ENCODE data around the gene GUCY2D. TPM values are rescaled to one million over a fixed set of nuclear protein-coding genes. Genes with fewer than 3 reads are reported as not detected.
"Not testable (repeated sequence)": the region's sequence is repeated elsewhere in the genome, so short reads cannot be mapped to it uniquely, and the experiment has no call there.

The GUCY2D gene
- total RNA-seq, 1 donor from 2014 or later: 2.6 TPM

DNA sequence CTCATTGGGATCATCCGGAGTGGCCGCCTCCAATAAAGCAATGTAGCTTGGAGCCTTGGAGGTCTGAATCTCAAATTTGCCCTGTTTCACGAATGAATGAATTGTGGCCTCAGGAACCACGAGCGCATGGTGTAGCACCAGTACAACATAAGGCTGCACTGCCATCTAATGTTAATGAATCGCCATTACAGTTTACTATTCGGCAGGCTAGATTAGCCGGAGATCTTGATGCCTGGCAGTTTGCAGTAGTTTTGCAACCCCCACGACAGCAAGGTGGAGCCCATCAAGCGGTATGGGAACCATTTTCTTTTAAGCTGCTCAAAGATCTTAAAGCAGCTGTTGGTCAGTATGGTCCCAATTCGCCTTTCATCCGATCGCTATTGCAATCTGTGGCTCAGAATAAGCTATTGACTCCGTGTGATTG is 55.3 kb downstream of the GUCY2D start:
- peak; percentile 57 for DNase-seq
- H3K27me3 ChIP-seq: peaks cover 42% of the 10 kb centered on the region
- intact Hi-C loops (cut with DNase I): no loop called here
- H3K4me3 ChIP-seq: peak overlapping the region; percentile 14
- ATAC-seq: peak; percentile 82
- TF ChIP-seq, protein P1, sequence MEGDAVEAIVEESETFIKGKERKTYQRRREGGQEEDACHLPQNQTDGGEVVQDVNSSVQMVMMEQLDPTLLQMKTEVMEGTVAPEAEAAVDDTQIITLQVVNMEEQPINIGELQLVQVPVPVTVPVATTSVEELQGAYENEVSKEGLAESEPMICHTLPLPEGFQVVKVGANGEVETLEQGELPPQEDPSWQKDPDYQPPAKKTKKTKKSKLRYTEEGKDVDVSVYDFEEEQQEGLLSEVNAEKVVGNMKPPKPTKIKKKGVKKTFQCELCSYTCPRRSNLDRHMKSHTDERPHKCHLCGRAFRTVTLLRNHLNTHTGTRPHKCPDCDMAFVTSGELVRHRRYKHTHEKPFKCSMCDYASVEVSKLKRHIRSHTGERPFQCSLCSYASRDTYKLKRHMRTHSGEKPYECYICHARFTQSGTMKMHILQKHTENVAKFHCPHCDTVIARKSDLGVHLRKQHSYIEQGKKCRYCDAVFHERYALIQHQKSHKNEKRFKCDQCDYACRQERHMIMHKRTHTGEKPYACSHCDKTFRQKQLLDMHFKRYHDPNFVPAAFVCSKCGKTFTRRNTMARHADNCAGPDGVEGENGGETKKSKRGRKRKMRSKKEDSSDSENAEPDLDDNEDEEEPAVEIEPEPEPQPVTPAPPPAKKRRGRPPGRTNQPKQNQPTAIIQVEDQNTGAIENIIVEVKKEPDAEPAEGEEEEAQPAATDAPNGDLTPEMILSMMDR (IDR thresholded peaks at IDR 0.05): peak; percentile 74
- no peaks in the 10 kb centered on the region for H3K36me3 ChIP-seq
- H3K27ac ChIP-seq: peak overlapping the region; percentile 28
- H3K4me1 ChIP-seq: peaks cover 26% of the 10 kb centered on the region
- no peaks in the 10 kb centered on the region for H3K9me3 ChIP-seq

DNA sequence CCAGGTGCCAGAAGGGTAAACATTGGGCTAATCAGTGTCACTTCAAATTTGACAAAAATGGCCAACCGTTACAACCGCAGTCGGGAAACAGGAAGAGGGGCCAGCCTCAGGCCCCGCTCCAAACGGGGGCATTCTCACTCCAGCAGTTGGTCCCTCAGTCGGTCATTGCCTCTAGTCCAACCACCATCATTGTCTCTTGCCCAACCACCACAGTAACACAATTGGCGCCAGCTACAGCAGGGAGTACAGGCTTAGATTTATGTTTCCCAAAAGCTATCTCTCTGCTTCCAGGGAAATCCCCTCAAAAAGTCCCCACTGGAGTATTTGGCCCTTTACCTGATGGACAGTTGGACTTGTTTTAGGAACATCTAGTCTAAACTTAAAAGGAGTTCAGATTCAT is 56.7 kb downstream of the GUCY2D start:
- Histone ChIP-seq H3K9me3 (no peaks in the 10 kb centered on the region), H3K36me3 (no peaks in the 10 kb centered on the region), H3K27me3 (peaks cover 50% of the 10 kb centered on the region), H3K4me1 (peaks cover 28% of the 10 kb centered on the region), H3K4me3 (peak overlapping the region; percentile 14), H3K27ac (peak overlapping the region; percentile 47)
- intact Hi-C loops (cut with DNase I): no loop called here
- TF ChIP-seq, protein P1 (IDR thresholded peaks at IDR 0.05): no peak
- ATAC-seq (no peak), DNase-seq (peak; percentile 44)

DNA sequence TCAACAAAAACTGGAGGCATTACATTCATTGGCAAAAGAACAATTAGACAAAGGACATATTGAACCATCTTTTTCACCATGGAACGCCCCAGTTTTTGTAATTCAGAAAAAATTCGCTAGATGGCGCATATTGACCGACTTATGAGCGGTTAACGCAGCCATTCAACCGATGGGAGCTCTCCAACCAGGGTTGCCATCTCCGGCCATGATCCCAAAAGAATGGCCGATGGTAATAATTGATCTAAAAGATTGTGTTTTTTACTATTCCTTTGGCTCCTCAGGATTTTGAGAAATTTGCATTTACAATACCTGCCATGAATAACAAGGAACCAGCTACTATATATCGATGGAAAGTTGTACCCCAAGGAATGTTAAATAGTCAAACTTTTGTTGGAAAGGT is 57.9 kb downstream of the GUCY2D start:
- H3K9me3 ChIP-seq: no peaks in the 10 kb centered on the region
- TF ChIP-seq, protein P1 (IDR thresholded peaks at IDR 0.05): peak; percentile 77
- intact Hi-C loops (cut with DNase I): no loop called here
- ATAC-seq: peak; percentile 41
- peak; percentile 45 for DNase-seq
- no peak overlapping the region for H3K27ac ChIP-seq
- H3K4me3 ChIP-seq: peak overlapping the region; percentile 14
- peaks cover 50% of the 10 kb centered on the region for H3K27me3 ChIP-seq
- H3K4me1 ChIP-seq: peaks cover 24% of the 10 kb centered on the region
- H3K36me3 ChIP-seq: no peaks in the 10 kb centered on the region

DNA sequence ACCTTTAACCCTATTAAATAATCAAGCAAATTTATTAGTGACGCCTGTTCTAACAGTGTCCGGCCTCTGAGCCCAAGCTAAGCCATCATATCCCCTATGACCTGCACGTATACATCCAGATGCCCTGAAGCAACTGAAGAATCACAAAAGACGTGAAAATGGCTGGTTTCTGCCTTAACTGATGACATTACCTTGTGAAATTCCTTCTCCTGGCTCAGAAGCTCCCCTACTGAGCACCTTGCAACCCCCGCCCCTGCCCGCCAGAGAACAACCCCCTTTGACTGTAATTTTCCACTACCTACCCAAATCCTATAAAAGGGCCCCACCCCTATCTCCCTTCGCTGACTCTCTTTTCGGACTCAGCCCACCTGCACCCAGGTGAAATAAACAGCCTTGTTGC is 59.4 kb downstream of the GUCY2D start:
- H3K4me3 ChIP-seq; H3K4me1 ChIP-seq; ATAC-seq; H3K36me3 ChIP-seq; H3K9me3 ChIP-seq; intact Hi-C loops (cut with DNase I); H3K27ac ChIP-seq: not testable (repeated sequence)
- peaks cover 50% of the 10 kb centered on the region for H3K27me3 ChIP-seq
- DNase-seq: peak; percentile 18

DNA sequence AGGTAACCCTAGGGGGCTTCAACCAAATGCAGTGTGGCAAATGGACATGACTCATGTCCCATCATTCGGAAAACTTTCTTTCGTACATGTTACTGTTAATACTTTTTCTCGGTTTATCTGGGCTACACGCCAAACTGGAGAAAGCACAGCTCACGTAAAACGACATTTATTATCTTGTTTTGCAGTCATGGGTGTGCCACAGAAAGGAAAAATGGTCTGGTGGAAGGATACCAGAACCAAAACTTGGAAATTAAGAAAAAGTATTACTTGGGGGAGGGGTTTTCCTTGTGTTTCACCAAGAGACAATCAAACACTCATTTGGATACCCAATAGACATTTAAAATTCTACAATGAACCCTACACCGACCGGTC is 60.0 kb downstream of the GUCY2D start:
- no peak overlapping the region for H3K27ac ChIP-seq
- no peaks in the 10 kb centered on the region for H3K36me3 ChIP-seq
- intact Hi-C loops (cut with DNase I): no loop called here
- H3K4me1 ChIP-seq: peaks cover 6% of the 10 kb centered on the region
- no peak overlapping the region for H3K4me3 ChIP-seq
- H3K27me3 ChIP-seq: peaks cover 50% of the 10 kb centered on the region
- H3K9me3 ChIP-seq: no peaks in the 10 kb centered on the region
- no peak for DNase-seq
- TF ChIP-seq, protein P1 (IDR thresholded peaks at IDR 0.05): no peak
- no peak for ATAC-seq

DNA sequence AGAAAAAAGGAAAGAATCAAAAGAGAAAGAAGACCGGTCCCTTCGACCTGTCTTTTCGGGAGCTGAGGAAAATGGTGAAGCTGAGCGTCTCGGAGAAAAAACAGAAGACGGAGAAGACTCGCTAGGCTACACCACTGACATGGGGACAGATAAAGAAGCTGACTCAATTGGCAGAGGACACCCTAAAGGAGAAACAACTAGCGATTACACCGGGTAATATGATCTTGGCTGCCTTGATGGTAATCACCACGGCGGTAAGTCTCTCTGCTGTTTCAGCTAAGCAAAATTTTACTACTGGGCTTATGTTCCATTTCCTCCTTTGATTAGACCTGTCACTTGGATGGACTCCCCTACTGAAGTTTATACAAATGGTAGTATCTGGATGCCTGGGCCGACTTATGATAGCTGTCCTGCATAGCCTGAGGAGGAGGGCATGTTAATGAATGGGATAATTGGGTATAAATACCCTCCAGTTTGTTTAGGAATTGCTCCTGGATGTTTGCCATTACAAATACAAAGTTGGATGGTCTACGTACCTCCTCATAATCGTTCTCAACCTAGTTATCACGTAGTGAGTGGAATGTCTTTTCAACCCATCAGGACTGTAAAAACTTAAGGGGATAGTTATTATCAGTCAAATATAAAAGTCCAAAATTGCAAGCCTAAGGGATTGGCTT is 60.5 kb downstream of the GUCY2D start:
- intact Hi-C loops (cut with DNase I): no loop called here
- peaks cover 49% of the 10 kb centered on the region for H3K27me3 ChIP-seq
- no peak for DNase-seq
- TF ChIP-seq, protein P1 (IDR thresholded peaks at IDR 0.05): no peak
- H3K27ac ChIP-seq: no peak overlapping the region
- no peak for ATAC-seq
- no peak overlapping the region for H3K4me3 ChIP-seq
- no peaks in the 10 kb centered on the region for H3K9me3 ChIP-seq
- H3K36me3 ChIP-seq: no peaks in the 10 kb centered on the region
- H3K4me1 ChIP-seq: peaks cover 6% of the 10 kb centered on the region

All from upper lobe of right lung (tissue), 1 donor.